ENCODE data around the gene VIT. TPM values are rescaled to one million over a fixed set of nuclear protein-coding genes. Genes with fewer than 3 reads are reported as not detected.

Gene VIT
- total and polyA plus RNA-seq, 2 experiments from 2014 or later: not detected

GRCh38 chr2:36843838-36844237 is 147.3 kb downstream of the VIT start:
- ATAC-seq: peak; percentile 46
- TF ChIP-seq REST (IDR thresholded peaks at IDR 0.05; ENCODE audit: unreplicated experiment) (no peak), ETS1 (IDR thresholded peaks at IDR 0.05) (no peak), EZH2 (IDR thresholded peaks at IDR 0.05; ENCODE audit: low read depth, unreplicated experiment) (no peak), CTCF (conservative IDR thresholded peaks at IDR 0.05; ENCODE audit: low read depth in 2 of 2) (no peak), ZNF331 (CRISPR knock-in tag; IDR thresholded peaks at IDR 0.05; ENCODE audit: low read depth) (no peak), CREB1 (CRISPR knock-in tag; IDR thresholded peaks at IDR 0.05; ENCODE audit: low read depth) (no peak), JUNB (IDR thresholded peaks at IDR 0.05; ENCODE audit: unreplicated experiment) (no peak), ZNF114 (CRISPR knock-in tag; IDR thresholded peaks at IDR 0.05) (no peak), NANOG (IDR thresholded peaks at IDR 0.05; ENCODE audit: borderline replicate concordance) (no peak), EZH2phosphoT487 (IDR thresholded peaks at IDR 0.05; ENCODE audit: unreplicated experiment) (no peak), STAT1 (IDR thresholded peaks at IDR 0.05; ENCODE audit: unreplicated experiment) (no peak)
- H3K27ac Mint-ChIP-seq: peak overlapping the region; percentile 42

More at GRCh38 chr2:36843838-36844237, 147.3 kb downstream of the VIT start:
- peak overlapping the region; percentile 28 for H3K27ac ChIP-seq (ENCODE audit: low read depth)
- H3K4me2 ChIP-seq: peak overlapping the region; percentile 2
- H3K4me3 Mint-ChIP-seq: 0 out of 3 replicates have a peak overlapping the region, but pooled peaks have one; percentile 1
- H3K9me3 Mint-ChIP-seq: no peaks in the 10 kb centered on the region
- no peak overlapping the region for H2AFZ ChIP-seq
- no peaks in the 10 kb centered on the region for H3F3A ChIP-seq (replicated peaks; ENCODE audit: low read depth)
- no peaks in the 10 kb centered on the region for H3K27me3 ChIP-seq (ENCODE audit: insufficient read depth)
- no peak overlapping the region for H3K4me3 ChIP-seq
- no peaks in the 10 kb centered on the region; the same call in 1 of the 2 replicates for H3K36me3 ChIP-seq (ENCODE audit: insufficient read depth)
- no peaks in the 10 kb centered on the region for H3K27me3 Mint-ChIP-seq (ENCODE audit: insufficient read depth, low read depth, poor library complexity)
- no peaks in the 10 kb centered on the region for H3K9me2 ChIP-seq (ENCODE audit: insufficient read depth)
- H3K36me3 Mint-ChIP-seq (ENCODE audit: low read depth): no peaks in the 10 kb centered on the region; the same call in 2 of the 3 replicates
- peaks cover 13% of the 10 kb centered on the region for H3K4me1 ChIP-seq (ENCODE audit: insufficient read depth)
- no peaks in the 10 kb centered on the region for H3K79me2 ChIP-seq (replicated peaks; ENCODE audit: insufficient read depth)
- no peaks in the 10 kb centered on the region for H4K20me1 ChIP-seq (replicated peaks; ENCODE audit: insufficient read depth)
- no peak for DNase-seq (ENCODE audit: low spot score)
- peaks cover 40% of the 10 kb centered on the region for H3K4me1 Mint-ChIP-seq

Measured in GM23338 (cell line).